Keratinocyte (primary cell): ENCODE data around the gene GPR146. TPM values are rescaled to one million over a fixed set of nuclear protein-coding genes. Genes with fewer than 3 reads are reported as not detected.

ENCODE experiments used
- DNase-seq: peaks from one replicate; pipeline ENCODE4 v3.0.0-alpha.2; 2011; ENCODE audit warnings: low read depth, missing footprints, low spot score
- FAIRE-seq: peaks from 2 replicates; lab custom pipeline; 2011; peaks lifted over from hg19 to GRCh38; lab: Jason Lieb, UNC
- H2AFZ ChIP-seq: 2 replicates; pipeline ENCODE4 v1.6.0; 2012; ENCODE audit warnings: low read length, control low read depth, inconsistent platforms; ENCODE audit not compliant: control insufficient read depth
- H3K27ac ChIP-seq: 2 replicates; pipeline ENCODE4 v1.5.1; 2011; ENCODE audit warnings: low read length; ENCODE audit not compliant: control insufficient read depth, insufficient read depth
- H3K27me3 ChIP-seq: 3 replicates; pipeline ENCODE4 v1.6.0; 2011; ENCODE audit warnings: low read length; ENCODE audit not compliant: control insufficient read depth, insufficient read depth; ENCODE audit errors: extremely low read depth
- H3K36me3 ChIP-seq, 2 experiments: 2 replicates in 1 of 2; 3 replicates in 1 of 2; pipeline ENCODE4 v1.5.1; 2011; ENCODE audit warnings: low read length in 2 of 2, mild to moderate bottlenecking in 1 of 2; ENCODE audit not compliant: control insufficient read depth in 2 of 2, insufficient read depth in 2 of 2; ENCODE audit errors: extremely low read depth in 1 of 2
- H3K4me1 ChIP-seq: 3 replicates; pipeline ENCODE4 v1.5.1; 2011; ENCODE audit warnings: low read length; ENCODE audit not compliant: control insufficient read depth, insufficient read depth; ENCODE audit errors: extremely low read depth
- H3K4me2 ChIP-seq: 3 replicates; pipeline ENCODE4 v1.6.0; 2011; ENCODE audit warnings: low read depth, low read length; ENCODE audit not compliant: control insufficient read depth, insufficient read depth; ENCODE audit errors: extremely low read depth
- H3K4me3 ChIP-seq, 3 experiments: fragments of 200-600 bp in 1 of 3; sonication (generic) in 1 of 3; 2 replicates in 2 of 3; 3 replicates in 1 of 3; pipeline ENCODE4 v1.5.1; 2011 to 2016; ENCODE audit warnings: low read length in 3 of 3, mild to moderate bottlenecking in 3 of 3, control low read depth in 2 of 3, inconsistent platforms in 1 of 3, low read depth in 1 of 3, mixed read lengths in 1 of 3, mixed run types in 1 of 3, moderate library complexity in 1 of 3; ENCODE audit not compliant: control insufficient read depth in 2 of 3, insufficient read depth in 2 of 3; ENCODE audit errors: extremely low read depth in 1 of 3
- H3K79me2 ChIP-seq: 2 replicates; pipeline ENCODE4 v1.6.0; 2012; ENCODE audit warnings: low read length; ENCODE audit not compliant: control insufficient read depth, insufficient read depth
- H3K9ac ChIP-seq: 3 replicates; pipeline ENCODE4 v1.6.0; 2011; ENCODE audit warnings: low read length; ENCODE audit not compliant: control insufficient read depth, insufficient read depth; ENCODE audit errors: extremely low read depth
- H3K9me1 ChIP-seq: 3 replicates; pipeline ENCODE4 v1.6.0; 2011; ENCODE audit warnings: low read length; ENCODE audit not compliant: control insufficient read depth, insufficient read depth; ENCODE audit errors: extremely low read depth
- H3K9me3 ChIP-seq: 2 replicates; pipeline ENCODE4 v1.5.1; 2012; ENCODE audit warnings: low read depth, low read length; ENCODE audit not compliant: control insufficient read depth
- H4K20me1 ChIP-seq: 3 replicates; pipeline ENCODE4 v1.6.0; 2011; ENCODE audit warnings: low read length; ENCODE audit not compliant: control insufficient read depth, insufficient read depth; ENCODE audit errors: extremely low read depth
- EZH2 ChIP-seq: IDR thresholded peaks from one replicate; pipeline ENCODE4 v1.6.1; 2012; ENCODE audit warnings: inconsistent platforms, mild to moderate bottlenecking, low read length, moderate library complexity
- dilution Hi-C: fragments of 300-500 bp; cut with MboI; formaldehyde crosslinking; loops from one replicate; pipeline ENCODE4 v1.7.0; 2020; ENCODE audit warnings: low sequenced_read_pairs; ENCODE audit not compliant: extremely low pct_ligation_motif_present
- polyA plus RNA-seq, 5 experiments: library from polyadenylated mRNA; depleted of rRNA in 3 of 5; stranded (reverse) in 3 of 5; stranded (forward) in 1 of 5; unstranded in 1 of 5; fragments of >200 nt; gene quantifications; 1 replicate in 1 of 5; 2 replicates in 3 of 5; 3 replicates in 1 of 5; pipeline versions ENCODE4 v1.2.1 to v1.2.3, GENCODE V29; 2011 to 2012; ENCODE audit warnings: missing spikeins in 2 of 5, low read depth in 1 of 5, low replicate concordance in 1 of 5
- TF ChIP-seq, protein P1 (sequence below), 3 experiments: IDR thresholded peaks in 1 of 3; conservative IDR thresholded peaks in 1 of 3; optimal IDR thresholded peaks in 1 of 3; 2 replicates in 2 of 3; 3 replicates in 1 of 3; pipeline versions ENCODE3 to v1.5.1; 2011; ENCODE audit warnings: low read length in 3 of 3, mild to moderate bottlenecking in 3 of 3, moderate library complexity in 2 of 3, control low read depth in 1 of 3, inconsistent platforms in 1 of 3; ENCODE audit not compliant: insufficient read depth in 2 of 3; ENCODE audit errors: extremely low read depth in 1 of 3

GPR146 gene
- polyA plus RNA-seq, 1 donor (not counting 4 experiments of a cell fraction or from before 2014, with no cell fraction given): 0.13 TPM

DNA sequence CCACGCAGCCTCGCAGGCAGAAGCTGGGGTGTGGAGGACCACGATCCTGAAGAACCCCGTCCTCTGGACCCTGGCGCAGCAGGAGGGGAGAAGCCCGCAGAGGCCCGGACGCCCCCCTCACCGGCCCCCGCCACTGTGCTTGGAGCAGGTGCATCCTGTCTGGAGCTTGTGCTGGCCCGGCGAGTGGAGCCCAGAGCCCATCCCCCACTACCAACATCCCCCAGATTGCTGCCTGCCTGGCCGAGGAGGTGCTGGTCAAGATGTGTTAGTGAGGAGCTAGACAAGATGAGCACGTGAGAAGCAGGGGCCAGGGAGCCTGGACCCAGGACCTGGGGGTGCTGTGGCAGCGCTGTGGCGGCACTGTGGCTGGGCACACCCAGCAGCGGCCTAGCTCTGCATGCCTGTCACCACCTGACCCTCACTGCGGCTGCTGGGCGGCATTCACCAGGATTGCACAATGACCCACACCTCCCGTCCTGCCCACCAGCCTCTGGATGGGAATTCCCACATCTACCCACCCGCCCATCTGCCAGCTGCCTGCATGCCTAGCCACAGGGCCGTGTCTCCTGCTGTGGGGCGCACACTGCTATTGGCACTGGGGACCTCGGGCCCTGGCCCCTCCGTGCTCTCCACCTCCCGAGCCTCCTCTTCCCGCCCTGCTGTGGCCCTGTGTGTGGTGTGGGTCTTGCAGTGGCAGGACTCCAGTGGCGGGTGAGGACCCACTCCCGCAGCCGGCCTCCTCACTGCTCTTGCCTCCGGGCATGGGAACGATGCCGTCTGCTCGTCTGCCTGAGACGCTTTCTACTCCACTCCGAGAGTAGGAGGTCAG, 11.8 kb downstream of the GPR146 start:
- DNase-seq: no peak
- Histone ChIP-seq H3K36me3 (peaks cover 6 to 7% of the 10 kb centered on the region in 2 experiments), H3K27ac (no peak overlapping the region), H2AFZ (no peak overlapping the region), H4K20me1 (no peaks in the 10 kb centered on the region), H3K9me1 (no peaks in the 10 kb centered on the region), H3K27me3 (no peaks in the 10 kb centered on the region), H3K4me2 (no peak overlapping the region), H3K4me3 (no peak overlapping the region), H3K9ac (no peak overlapping the region), H3K79me2 (no peaks in the 10 kb centered on the region), H3K9me3 (no peaks in the 10 kb centered on the region), H3K4me1 (peaks cover 4% of the 10 kb centered on the region)
- dilution Hi-C loops: no loop called here
- no peak for TF ChIP-seq EZH2
- TF ChIP-seq, protein P1, sequence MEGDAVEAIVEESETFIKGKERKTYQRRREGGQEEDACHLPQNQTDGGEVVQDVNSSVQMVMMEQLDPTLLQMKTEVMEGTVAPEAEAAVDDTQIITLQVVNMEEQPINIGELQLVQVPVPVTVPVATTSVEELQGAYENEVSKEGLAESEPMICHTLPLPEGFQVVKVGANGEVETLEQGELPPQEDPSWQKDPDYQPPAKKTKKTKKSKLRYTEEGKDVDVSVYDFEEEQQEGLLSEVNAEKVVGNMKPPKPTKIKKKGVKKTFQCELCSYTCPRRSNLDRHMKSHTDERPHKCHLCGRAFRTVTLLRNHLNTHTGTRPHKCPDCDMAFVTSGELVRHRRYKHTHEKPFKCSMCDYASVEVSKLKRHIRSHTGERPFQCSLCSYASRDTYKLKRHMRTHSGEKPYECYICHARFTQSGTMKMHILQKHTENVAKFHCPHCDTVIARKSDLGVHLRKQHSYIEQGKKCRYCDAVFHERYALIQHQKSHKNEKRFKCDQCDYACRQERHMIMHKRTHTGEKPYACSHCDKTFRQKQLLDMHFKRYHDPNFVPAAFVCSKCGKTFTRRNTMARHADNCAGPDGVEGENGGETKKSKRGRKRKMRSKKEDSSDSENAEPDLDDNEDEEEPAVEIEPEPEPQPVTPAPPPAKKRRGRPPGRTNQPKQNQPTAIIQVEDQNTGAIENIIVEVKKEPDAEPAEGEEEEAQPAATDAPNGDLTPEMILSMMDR (optimal IDR thresholded peaks at IDR 0.05 in 1 of 3, IDR thresholded peaks at IDR 0.05 in 1 of 3, conservative IDR thresholded peaks at IDR 0.05 in 1 of 3; ENCODE audit: extremely low read depth in 1 of 3, insufficient read depth in 2 of 3, low read length in 3 of 3): no peak
- FAIRE-seq: no peak

DNA sequence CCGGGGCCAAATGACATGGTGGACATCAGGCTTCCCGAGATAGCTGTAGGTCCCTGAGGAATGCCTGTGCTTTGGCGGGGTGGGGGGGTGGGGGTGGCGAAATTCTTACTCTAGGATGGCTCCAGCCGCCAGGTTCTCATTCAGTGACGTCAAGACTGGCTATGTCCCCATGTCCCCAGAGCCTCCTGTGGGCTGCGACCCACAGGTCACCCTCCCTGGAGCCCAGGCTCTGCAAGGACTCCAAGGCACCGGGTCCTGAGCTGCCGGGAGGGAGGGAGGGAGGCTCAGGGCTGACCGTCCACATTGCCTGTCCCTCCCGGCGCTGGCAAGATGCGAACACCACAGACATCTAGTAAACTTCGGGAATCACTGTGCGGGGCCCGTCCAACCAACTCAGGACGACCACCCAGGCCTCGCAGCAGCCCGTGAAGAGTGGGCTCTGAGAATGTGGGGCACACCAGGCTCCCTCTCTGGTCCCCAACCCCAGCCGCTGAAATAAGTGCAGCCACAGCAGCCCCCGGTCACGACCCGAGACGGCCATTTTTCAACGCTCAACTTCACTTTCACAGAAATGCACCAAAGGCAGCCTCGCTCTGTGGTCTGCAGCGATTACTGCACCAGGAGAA, 12.6 kb downstream of the GPR146 start:
- no peak for DNase-seq
- Histone ChIP-seq H3K4me3 (no peak overlapping the region), H3K4me1 (peaks cover 6% of the 10 kb centered on the region), H2AFZ (no peak overlapping the region), H3K79me2 (no peaks in the 10 kb centered on the region), H3K9me3 (no peaks in the 10 kb centered on the region), H3K36me3 (peaks cover 6 to 7% of the 10 kb centered on the region in 2 experiments), H4K20me1 (no peaks in the 10 kb centered on the region), H3K27ac (no peak overlapping the region), H3K9ac (no peak overlapping the region), H3K9me1 (peaks cover 2% of the 10 kb centered on the region), H3K4me2 (no peak overlapping the region), H3K27me3 (no peaks in the 10 kb centered on the region)
- TF ChIP-seq, protein P1 (optimal IDR thresholded peaks at IDR 0.05 in 1 of 3, IDR thresholded peaks at IDR 0.05 in 1 of 3, conservative IDR thresholded peaks at IDR 0.05 in 1 of 3; ENCODE audit: extremely low read depth in 1 of 3, insufficient read depth in 2 of 3, low read length in 3 of 3): no peak
- TF ChIP-seq EZH2: no peak
- dilution Hi-C loops: no loop called here
- FAIRE-seq: no peak
